GM23338 (cell line): ENCODE data around the gene ERI3. TPM values are rescaled to one million over a fixed set of nuclear protein-coding genes. Genes with fewer than 3 reads are reported as not detected.

Source experiments
- ATAC-seq: fragments of 200-7000 bp; cut with Tn5 transposase; 3 replicates; pipeline ENCODE4 v1.9.1; 2020
- DNase-seq: peaks from one replicate; pipeline ENCODE4 v3.0.0-alpha.2; 2015; ENCODE audit warnings: low spot score
- H2AFZ ChIP-seq: fragments of 200-600 bp; sonication (generic); 2 replicates; pipeline ENCODE4 v1.8.0; 2016; ENCODE audit warnings: antibody characterized with exemption, mild to moderate bottlenecking, moderate library complexity
- H3F3A ChIP-seq: fragments of 200-600 bp; sonication (generic); replicated peaks from 2 replicates; pipeline ENCODE4 v1.8.0; 2017; ENCODE audit warnings: antibody characterized with exemption, mixed run types, low read depth
- H3K27ac ChIP-seq: fragments of 200-600 bp; sonication (generic); 2 replicates; pipeline ENCODE4 v1.6.1; 2016; ENCODE audit warnings: low read depth
- H3K27me3 ChIP-seq: fragments of 200-600 bp; sonication (generic); 2 replicates; pipeline ENCODE4 v1.8.0; 2016; ENCODE audit warnings: mild to moderate bottlenecking, mixed run types, moderate library complexity; ENCODE audit not compliant: insufficient read depth
- H3K36me3 ChIP-seq: fragments of 200-600 bp; sonication (generic); 2 replicates; pipeline ENCODE4 v1.8.0; 2016; ENCODE audit warnings: mild to moderate bottlenecking; ENCODE audit not compliant: insufficient read depth
- H3K4me1 ChIP-seq: fragments of 200-600 bp; sonication (generic); 2 replicates; pipeline ENCODE4 v1.8.0; 2016; ENCODE audit warnings: mild to moderate bottlenecking, moderate library complexity; ENCODE audit not compliant: insufficient read depth
- H3K4me2 ChIP-seq: fragments of 200-600 bp; sonication (generic); 2 replicates; pipeline ENCODE4 v1.7.1; 2017; ENCODE audit warnings: mixed run types
- H3K4me3 ChIP-seq: fragments of 200-600 bp; sonication (generic); 2 replicates; pipeline ENCODE4 v1.6.1; 2016; ENCODE audit warnings: mixed run types
- H3K79me2 ChIP-seq: fragments of 200-600 bp; sonication (generic); replicated peaks from 2 replicates; pipeline ENCODE4 v1.8.0; 2017; ENCODE audit warnings: mild to moderate bottlenecking; ENCODE audit not compliant: insufficient read depth
- H3K9me2 ChIP-seq: fragments of 200-600 bp; sonication (generic); 2 replicates; pipeline ENCODE4 v1.8.0; 2017; ENCODE audit not compliant: insufficient read depth
- H4K20me1 ChIP-seq: fragments of 200-600 bp; sonication (generic); replicated peaks from 2 replicates; pipeline ENCODE4 v1.8.0; 2017; ENCODE audit warnings: mild to moderate bottlenecking; ENCODE audit not compliant: insufficient read depth
- H3K27ac Mint-ChIP-seq: 2 replicates; pipeline ENCODE4 v1.8.0; 2020; ENCODE audit warnings: inconsistent platforms, mild to moderate bottlenecking, moderate library complexity, mixed read lengths
- H3K27me3 Mint-ChIP-seq: 3 replicates; pipeline ENCODE4 v1.8.0; 2022; ENCODE audit warnings: low read depth, mild to moderate bottlenecking, moderate library complexity, mixed read lengths, inconsistent platforms; ENCODE audit not compliant: insufficient read depth, poor library complexity
- H3K36me3 Mint-ChIP-seq: 3 replicates; pipeline ENCODE4 v1.8.0; 2021; ENCODE audit warnings: low read depth, mild to moderate bottlenecking, inconsistent platforms, moderate library complexity, mixed read lengths
- H3K4me1 Mint-ChIP-seq: 3 replicates; pipeline ENCODE4 v1.8.0; 2020; ENCODE audit warnings: mild to moderate bottlenecking, inconsistent platforms, mixed read lengths
- H3K4me3 Mint-ChIP-seq: 3 replicates; pipeline ENCODE4 v1.8.0; 2021; ENCODE audit warnings: moderate library complexity, mild to moderate bottlenecking, inconsistent platforms, mixed read lengths
- H3K9me3 Mint-ChIP-seq: 3 replicates; pipeline ENCODE4 v1.8.0; 2020; ENCODE audit warnings: moderate library complexity, mild to moderate bottlenecking, inconsistent platforms, mixed read lengths
- CREB1 ChIP-seq: fragments of 250-450 bp; sonication (Bioruptor Pico); IDR thresholded peaks from 2 replicates; pipeline ENCODE4 v1.5.0; 2020; ENCODE audit warnings: low read depth, mild to moderate bottlenecking, moderate library complexity
- CTCF ChIP-seq, 2 experiments: fragments of 200-600 bp in 1 of 2; sonication (generic) in 1 of 2; conservative IDR thresholded peaks; 2 replicates each; pipeline versions ENCODE4 v1.5.1 to v1.6.1; 2016 to 2017; ENCODE audit warnings: antibody characterized with exemption in 2 of 2, low read depth in 2 of 2, mild to moderate bottlenecking in 2 of 2, moderate library complexity in 1 of 2
- EZH2phosphoT487 ChIP-seq: fragments of 200-600 bp; sonication (generic); IDR thresholded peaks from one replicate; pipeline ENCODE4 v1.8.1; 2018; ENCODE audit warnings: antibody characterized with exemption; ENCODE audit not compliant: unreplicated experiment
- JUNB ChIP-seq: IDR thresholded peaks from one replicate; pipeline ENCODE4 v1.6.1; 2016; ENCODE audit warnings: antibody characterized with exemption; ENCODE audit not compliant: unreplicated experiment
- NANOG ChIP-seq: IDR thresholded peaks from 2 replicates; pipeline ENCODE4 v1.6.1; 2016; ENCODE audit warnings: antibody characterized with exemption, borderline replicate concordance
- POLR2AphosphoS5 ChIP-seq: IDR thresholded peaks from 2 replicates; pipeline ENCODE4 v1.6.1; 2016; ENCODE audit warnings: antibody characterized with exemption, low read depth
- STAT1 ChIP-seq: IDR thresholded peaks from one replicate; pipeline ENCODE4 v1.6.1; 2016; ENCODE audit warnings: antibody characterized with exemption; ENCODE audit not compliant: unreplicated experiment
- ZNF114 ChIP-seq: fragments of 250-450 bp; sonication (Bioruptor Pico); IDR thresholded peaks from 2 replicates; pipeline ENCODE4 v1.5.0; 2020; ENCODE audit warnings: mild to moderate bottlenecking, moderate library complexity
- ZNF331 ChIP-seq: fragments of 250-450 bp; sonication (Bioruptor Pico); IDR thresholded peaks from 2 replicates; pipeline ENCODE4 v1.5.0; 2020; ENCODE audit warnings: low read depth, mild to moderate bottlenecking, moderate library complexity
- ZNF462 ChIP-seq: fragments of 250-450 bp; sonication (Bioruptor Pico); IDR thresholded peaks from 2 replicates; pipeline ENCODE4 v1.5.0; 2020; ENCODE audit warnings: mild to moderate bottlenecking, moderate library complexity
- polyA plus RNA-seq: library from polyadenylated mRNA; unstranded; fragments of >200 nt; fragmentation: Nextera tagmentation; extraction: Ambion mirVana; gene quantifications from 2 replicates; pipeline ENCODE4 v1.2.1, GENCODE V29; 2016
- total RNA-seq: library from RNA; depleted of rRNA; stranded (reverse); fragments of >200 nt; shearing (Covaris generic); gene quantifications from 2 replicates; pipeline ENCODE4 v1.2.3, GENCODE V29; 2014
- TF ChIP-seq, protein P1 (sequence below): IDR thresholded peaks from one replicate; pipeline ENCODE4 v1.6.1; 2018; ENCODE audit warnings: antibody characterized with exemption; ENCODE audit not compliant: unreplicated experiment

ERI3 gene
- total and polyA plus RNA-seq, 2 experiments from 2014 or later: 63.0 to 70.1 TPM

- H3K27me3 Mint-ChIP-seq: no peaks in the 10 kb centered on the region
- no peak overlapping the region for H3K27ac ChIP-seq
- ATAC-seq: no peak
- no peaks in the 10 kb centered on the region for H3K9me2 ChIP-seq
- peaks cover 27% of the 10 kb centered on the region for H4K20me1 ChIP-seq
- H3K4me1 Mint-ChIP-seq: peaks cover 28% of the 10 kb centered on the region
- no peak overlapping the region for H3K27ac Mint-ChIP-seq
- H3K9me3 Mint-ChIP-seq: peaks cover 4% of the 10 kb centered on the region; the same call in 2 of the 3 replicates
- H3K4me3 ChIP-seq: no peak overlapping the region
- peaks cover 36% of the 10 kb centered on the region for H3K36me3 Mint-ChIP-seq
- peaks cover 43% of the 10 kb centered on the region for H3K79me2 ChIP-seq
- TF ChIP-seq ZNF331 (no peak), CTCF (conservative IDR thresholded peaks at IDR 0.05; ENCODE audit: low read depth in 2 of 2) (no peak), CREB1 (CRISPR knock-in tag) (no peak), ZNF114 (CRISPR knock-in tag) (no peak), NANOG (no peak), JUNB (no peak), STAT1 (no peak), ZNF462 (no peak), POLR2AphosphoS5 (no peak), EZH2phosphoT487 (no peak)
- TF ChIP-seq, protein P1, sequence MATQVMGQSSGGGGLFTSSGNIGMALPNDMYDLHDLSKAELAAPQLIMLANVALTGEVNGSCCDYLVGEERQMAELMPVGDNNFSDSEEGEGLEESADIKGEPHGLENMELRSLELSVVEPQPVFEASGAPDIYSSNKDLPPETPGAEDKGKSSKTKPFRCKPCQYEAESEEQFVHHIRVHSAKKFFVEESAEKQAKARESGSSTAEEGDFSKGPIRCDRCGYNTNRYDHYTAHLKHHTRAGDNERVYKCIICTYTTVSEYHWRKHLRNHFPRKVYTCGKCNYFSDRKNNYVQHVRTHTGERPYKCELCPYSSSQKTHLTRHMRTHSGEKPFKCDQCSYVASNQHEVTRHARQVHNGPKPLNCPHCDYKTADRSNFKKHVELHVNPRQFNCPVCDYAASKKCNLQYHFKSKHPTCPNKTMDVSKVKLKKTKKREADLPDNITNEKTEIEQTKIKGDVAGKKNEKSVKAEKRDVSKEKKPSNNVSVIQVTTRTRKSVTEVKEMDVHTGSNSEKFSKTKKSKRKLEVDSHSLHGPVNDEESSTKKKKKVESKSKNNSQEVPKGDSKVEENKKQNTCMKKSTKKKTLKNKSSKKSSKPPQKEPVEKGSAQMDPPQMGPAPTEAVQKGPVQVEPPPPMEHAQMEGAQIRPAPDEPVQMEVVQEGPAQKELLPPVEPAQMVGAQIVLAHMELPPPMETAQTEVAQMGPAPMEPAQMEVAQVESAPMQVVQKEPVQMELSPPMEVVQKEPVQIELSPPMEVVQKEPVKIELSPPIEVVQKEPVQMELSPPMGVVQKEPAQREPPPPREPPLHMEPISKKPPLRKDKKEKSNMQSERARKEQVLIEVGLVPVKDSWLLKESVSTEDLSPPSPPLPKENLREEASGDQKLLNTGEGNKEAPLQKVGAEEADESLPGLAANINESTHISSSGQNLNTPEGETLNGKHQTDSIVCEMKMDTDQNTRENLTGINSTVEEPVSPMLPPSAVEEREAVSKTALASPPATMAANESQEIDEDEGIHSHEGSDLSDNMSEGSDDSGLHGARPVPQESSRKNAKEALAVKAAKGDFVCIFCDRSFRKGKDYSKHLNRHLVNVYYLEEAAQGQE: no peak
- H3K27me3 ChIP-seq: no peaks in the 10 kb centered on the region
- H3K4me1 ChIP-seq: peaks cover 21% of the 10 kb centered on the region
- H3K4me3 Mint-ChIP-seq: no peak overlapping the region
- no peak overlapping the region for H3K4me2 ChIP-seq
- no peak for DNase-seq
- H3K36me3 ChIP-seq: peaks cover 14% of the 10 kb centered on the region; the same call in 1 of the 2 replicates
- H2AFZ ChIP-seq: no peak overlapping the region
- H3F3A ChIP-seq: no peaks in the 10 kb centered on the region
Measured at GRCh38 chr1:44336668-44337067, 18.4 kb downstream of the ERI3 start.
